CD4-positive, alpha-beta T cell treated with Interleukin-21 for 1 hour (primary cell): ENCODE data around the gene SPRED2.

ENCODE experiments used
- DNase-seq: peaks from one replicate; pipeline ENCODE4 v3.0.0-alpha.2; 2020

Gene SPRED2

GRCh38 chr2:65432227-65433190 is at the start of gene SPRED2:
Gene SPRED2, minus strand, starts transcription at chr2:65432599. Its CDS starts 612 bp downstream, at chr2:65431987.
- DNase-seq = peak; percentile 80

GRCh38 chr2:65481961-65482360 is 49.6 kb upstream of the SPRED2 start:
- DNase-seq = no peak

- DNase-seq = no peak
Measured at GRCh38 chr2:65479524-65479923, 47.1 kb upstream of the SPRED2 start.

DNA sequence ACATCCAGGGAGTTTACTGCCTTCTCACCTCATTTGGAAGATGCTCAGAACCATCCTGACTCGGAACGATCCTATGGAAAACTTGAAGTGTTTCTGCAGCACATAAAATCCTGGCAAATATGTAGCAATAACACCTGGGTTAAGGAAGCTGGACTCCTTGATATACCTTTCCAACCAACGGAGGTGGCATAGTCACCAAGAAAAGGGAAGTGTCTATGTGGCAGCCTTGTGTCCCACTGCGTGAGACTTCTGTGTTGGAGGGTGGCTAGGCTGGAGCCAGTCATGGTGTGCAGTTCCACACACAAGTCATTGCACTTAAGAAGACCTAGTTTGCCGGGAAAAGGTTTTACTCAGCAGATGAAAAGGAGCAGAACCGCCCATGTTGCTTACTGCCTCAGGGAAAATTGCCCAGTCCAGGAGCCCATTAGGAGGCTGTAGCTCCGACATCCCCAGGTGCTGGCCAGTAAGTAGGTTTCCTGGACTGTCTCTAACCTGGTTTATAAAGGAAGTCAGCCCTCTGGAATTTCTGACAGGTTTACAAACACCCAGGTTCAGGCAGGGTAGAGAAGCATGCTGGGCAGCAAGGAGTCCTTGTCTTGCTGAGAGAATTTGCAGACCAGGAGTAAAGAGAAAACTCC is 46.2 kb upstream of the SPRED2 start:
- no peak for DNase-seq

DNA sequence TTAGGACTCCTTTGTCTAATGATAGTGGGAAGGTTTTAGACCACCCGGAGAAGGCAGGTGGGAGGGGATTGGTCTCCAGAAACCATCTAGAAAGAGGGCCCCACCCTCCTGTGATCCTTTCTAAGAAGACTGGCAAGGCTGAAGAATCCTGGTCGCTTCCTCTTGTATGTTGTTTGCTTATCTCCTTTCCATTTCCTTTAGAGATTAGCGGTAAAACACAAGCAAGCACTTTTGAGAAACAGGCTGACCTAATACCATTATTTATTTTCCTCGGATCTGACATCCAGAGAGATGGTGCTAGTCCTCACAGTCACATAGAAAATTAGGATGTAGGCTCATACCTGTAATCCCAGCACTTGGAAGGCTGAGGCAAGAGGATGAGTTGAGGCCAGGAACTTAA is 45.2 kb upstream of the SPRED2 start:
- DNase-seq = no peak

DNA sequence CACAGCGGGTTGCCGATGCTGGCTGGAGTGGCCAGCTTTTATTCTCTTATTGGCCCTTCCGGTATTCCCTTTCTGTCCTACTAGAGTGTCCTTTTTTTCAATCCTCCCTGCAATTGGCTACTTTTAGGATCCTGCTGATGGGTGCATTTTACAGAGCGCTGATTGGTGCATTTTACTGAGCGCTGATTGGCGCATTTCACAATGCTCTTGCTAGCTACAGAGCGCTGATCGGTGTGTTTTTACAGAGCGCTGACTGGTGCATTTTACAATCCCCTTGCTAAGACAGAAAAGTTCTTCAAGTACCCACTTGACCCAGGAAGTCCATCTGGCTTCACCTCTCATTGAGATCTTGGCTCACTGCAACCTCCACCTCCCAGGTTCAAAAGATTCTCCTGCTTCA is 44.4 kb upstream of the SPRED2 start:
- DNase-seq = no peak

DNA sequence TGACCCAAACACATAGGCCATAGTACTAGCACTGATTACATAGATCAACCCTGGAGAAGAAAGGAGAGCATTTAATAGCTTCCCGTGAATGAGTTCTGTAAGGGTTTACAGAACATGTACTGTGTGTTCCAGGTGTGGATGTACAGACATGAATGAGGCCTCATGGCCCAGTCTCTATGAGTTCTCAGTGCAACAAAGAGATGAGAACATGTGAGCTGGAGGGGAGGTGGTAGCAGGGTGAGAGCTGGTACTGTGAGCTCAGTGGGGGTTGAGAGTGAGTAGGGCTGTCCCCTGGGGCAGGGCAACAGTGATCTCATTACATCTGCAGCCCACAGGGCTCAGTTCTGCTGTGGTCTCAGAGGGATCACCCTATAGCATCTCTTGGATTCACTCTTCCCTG is 42.6 kb upstream of the SPRED2 start:
- no peak for DNase-seq

GRCh38 chr2:65473045-65473444 is 40.6 kb upstream of the SPRED2 start:
- DNase-seq = no peak

DNA sequence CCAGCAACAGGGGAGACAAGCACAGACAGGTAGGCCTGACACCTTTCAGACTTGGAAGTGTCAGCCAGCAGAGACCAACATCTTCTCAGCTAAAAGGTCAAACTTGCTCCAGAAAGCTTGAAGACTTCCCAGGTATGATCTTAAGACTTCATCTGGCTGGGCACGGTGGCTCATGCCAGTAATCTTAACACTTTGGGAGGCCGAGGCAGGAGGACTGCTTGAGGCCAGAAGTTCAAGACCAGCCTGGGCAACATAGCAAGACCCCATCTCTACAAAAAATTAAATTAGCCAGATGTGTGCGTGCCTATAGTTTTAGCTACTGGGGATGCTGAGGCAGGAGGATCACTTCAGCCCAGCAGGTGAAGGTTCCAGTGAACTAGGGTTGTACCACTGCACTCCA is 39.0 kb upstream of the SPRED2 start:
- no peak for DNase-seq

DNA sequence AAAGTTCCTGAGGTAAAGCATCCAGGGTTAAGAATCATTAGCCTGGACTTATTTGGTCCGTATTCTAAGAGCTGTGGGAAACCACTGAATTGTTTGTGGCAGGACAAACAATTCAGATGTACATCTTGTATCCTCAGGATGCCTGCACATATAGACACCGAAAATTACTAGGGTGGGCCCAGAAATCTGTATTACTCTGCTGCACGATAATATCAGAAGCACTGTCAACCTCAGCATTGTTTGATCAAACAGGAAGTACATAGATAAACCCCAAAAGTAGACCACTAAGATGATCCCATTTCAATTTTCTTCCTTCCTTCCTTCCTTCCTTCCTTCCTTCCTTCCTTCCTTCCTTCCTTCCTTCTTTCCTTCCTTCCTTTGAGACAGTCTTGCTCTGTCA is 34.2 kb upstream of the SPRED2 start:
- DNase-seq = no peak

DNA sequence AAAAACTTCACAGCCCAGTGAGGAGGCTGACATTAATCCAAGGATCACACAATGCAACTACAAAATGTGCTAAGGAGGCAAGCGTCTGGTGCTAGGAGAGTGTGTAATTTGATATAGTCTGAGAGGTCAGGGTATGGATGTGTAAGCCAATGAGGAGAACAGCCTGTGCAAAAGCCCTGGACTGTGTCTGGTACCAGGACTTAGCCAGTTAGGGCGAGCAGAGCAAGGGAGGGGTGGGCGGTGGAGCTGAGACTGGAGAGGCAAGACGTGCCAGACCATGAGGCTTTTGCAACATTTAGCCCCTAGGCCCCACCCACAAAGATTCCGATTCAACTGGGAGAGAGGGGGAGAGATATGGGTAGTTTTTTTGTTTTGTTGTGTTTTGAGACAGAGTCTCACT is 33.5 kb upstream of the SPRED2 start:
- no peak for DNase-seq

- DNase-seq = no peak
Measured at GRCh38 chr2:65465124-65465523, 32.7 kb upstream of the SPRED2 start.

GRCh38 chr2:65464604-65465003 is 32.2 kb upstream of the SPRED2 start:
- DNase-seq = no peak

- DNase-seq = no peak
Measured at GRCh38 chr2:65458999-65459398, 26.6 kb upstream of the SPRED2 start.

DNA sequence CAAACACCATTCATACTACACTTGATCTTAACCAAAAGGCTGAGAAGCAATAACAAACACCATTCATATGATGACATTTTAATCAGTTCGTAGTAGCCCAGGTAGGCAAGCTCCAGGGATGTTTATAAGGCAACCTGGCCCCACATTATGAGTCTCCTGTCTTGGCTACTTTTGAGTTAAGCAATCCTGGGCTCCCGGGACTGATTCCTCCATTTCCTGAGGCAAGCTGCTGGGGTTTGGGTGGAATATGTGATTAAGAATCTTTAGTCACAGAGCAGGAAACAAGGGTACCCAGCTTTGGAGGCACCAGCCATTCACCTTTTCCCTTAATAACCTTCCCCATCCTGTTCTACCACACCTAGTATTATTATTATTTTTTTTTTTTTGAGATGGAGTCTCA is 24.5 kb upstream of the SPRED2 start:
- DNase-seq = no peak

- no peak for DNase-seq
Measured at GRCh38 chr2:65456064-65456463, 23.7 kb upstream of the SPRED2 start.

- DNase-seq = no peak
Measured at GRCh38 chr2:65453916-65454315, 21.5 kb upstream of the SPRED2 start.

DNA sequence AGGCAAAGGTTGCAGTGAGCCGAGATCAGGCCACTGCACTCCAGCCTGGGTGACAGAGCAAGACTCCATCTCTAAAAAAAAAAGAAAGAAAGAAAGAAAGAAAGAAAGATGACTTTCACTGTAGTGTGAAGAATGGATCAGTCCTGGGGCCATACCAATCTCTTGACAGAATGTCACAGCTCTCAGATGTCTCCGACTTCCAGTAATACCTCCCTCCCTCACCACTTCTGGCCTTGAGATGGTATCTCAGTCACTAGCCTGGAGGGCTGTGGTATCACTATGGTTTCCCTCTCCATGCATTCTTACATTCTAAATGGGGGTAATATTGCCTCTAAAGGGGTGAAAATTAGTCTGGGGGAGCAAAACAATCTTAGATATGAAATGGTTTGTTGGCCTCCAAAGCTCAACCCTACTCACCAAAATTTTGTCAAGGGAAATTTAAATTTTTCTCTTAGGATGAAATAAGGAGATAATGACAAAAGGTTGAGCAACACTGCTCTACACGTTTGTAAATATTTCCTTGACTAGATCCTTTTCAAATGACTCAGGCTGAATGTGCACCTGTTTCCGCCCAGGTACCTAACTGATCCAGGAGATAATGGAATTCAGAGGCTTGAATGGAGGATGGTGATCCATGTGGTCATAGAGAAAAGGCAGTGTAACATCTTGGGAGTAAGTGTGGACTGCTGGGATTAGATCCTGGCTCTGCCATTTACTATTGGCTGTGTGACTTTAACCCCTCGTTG is 19.9 kb upstream of the SPRED2 start:
- DNase-seq = no peak

- DNase-seq = no peak
Measured at GRCh38 chr2:65450810-65451209, 18.4 kb upstream of the SPRED2 start.

GRCh38 chr2:65450393-65450792 is 18.0 kb upstream of the SPRED2 start:
- DNase-seq = no peak

DNA sequence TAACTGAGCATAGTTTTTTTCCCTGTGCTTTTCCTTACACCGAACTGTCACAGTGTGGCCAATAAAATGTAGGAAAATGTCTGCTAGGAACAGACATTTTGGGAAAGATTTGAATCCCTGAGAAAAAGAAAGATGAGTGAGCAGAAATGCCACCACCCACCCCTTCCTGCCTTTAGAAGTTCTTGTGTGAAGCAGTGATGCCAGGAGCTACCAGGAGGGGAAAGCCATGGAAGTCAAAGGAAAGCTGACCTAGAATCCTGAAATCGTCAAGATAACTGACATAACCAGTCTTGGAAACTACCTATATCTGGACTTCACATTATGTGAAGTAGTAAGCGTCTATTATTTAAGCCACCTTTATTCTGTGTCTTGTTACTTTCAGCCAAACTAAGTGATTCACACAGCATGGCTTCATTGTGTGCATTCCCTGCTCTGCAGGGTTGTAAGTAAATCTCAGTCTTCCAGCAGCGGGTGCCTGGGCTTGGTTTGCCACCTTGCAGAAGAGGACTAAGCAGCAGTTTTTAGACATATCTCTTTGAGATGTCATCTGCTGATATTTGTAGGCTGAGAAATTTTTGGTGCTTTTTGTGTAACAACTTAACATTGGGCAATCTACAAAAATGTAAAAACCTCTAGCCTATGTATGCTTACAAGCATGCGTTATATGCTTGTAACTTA is 11.2 kb upstream of the SPRED2 start:
- no peak for DNase-seq

DNA sequence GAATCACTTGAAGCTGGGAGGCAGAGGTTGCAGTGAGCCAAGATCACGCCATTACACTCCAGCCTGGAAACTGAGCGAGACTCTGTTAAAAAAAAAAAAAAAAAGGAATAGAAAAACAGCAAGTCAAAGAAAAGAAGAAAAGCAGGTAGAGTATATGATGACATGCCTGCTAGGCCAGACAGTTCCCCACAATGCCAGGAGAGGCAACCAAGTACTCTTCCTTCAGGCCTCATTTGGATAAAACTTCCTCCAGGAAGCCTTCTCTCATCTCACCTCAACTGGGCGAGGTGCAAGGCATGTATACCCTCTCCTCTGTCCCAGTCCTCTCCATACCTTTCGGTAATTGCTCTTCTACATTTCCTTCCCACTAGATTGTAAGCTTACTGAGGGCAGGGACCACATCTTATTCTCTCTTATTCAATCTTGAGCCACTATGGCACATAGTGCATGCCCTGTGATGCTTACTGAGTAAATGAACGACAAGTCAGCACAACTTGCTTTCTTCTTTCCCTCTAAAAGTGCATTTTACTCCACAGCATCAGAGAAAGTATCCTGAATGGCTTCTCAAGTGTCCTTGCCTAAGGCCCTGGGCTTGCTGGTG is 10.1 kb upstream of the SPRED2 start:
- no peak for DNase-seq
